OCI-LY1 (cell line): ENCODE measurements around the gene RBKS.
"Not testable (repeated sequence)": the region's sequence is repeated elsewhere in the genome, so short reads cannot be mapped to it uniquely, and the experiment has no call there.

ENCODE experiments used
- H2AFZ ChIP-seq: fragments of 200-600 bp; sonication (generic), shearing (Covaris generic); 2 replicates; pipeline ENCODE4 v1.6.0; 2014; ENCODE audit warnings: antibody characterized with exemption, mild to moderate bottlenecking, low read length
- H3F3A ChIP-seq: fragments of 200-600 bp; sonication (generic), shearing (Covaris generic); 2 replicates; pipeline ENCODE4 v1.6.0; 2014; ENCODE audit warnings: mild to moderate bottlenecking, antibody characterized with exemption, low read length, moderate library complexity; ENCODE audit not compliant: insufficient read depth
- H3K27ac ChIP-seq: fragments of 200-600 bp; sonication (generic); 2 replicates; pipeline ENCODE4 v1.5.1; 2014; ENCODE audit warnings: low read length, mixed run types, mild to moderate bottlenecking, low read depth; ENCODE audit not compliant: poor library complexity, severe bottlenecking
- H3K27me3 ChIP-seq: fragments of 200-600 bp; sonication (generic); 2 replicates; pipeline ENCODE4 v1.6.0; 2014; ENCODE audit warnings: antibody characterized with exemption, mild to moderate bottlenecking, low read length, moderate library complexity; ENCODE audit not compliant: insufficient read depth
- H3K36me3 ChIP-seq: fragments of 200-600 bp; sonication (generic); 2 replicates; pipeline ENCODE4 v1.6.1; 2014; ENCODE audit warnings: mild to moderate bottlenecking, antibody characterized with exemption, low read length, moderate library complexity, mixed read lengths; ENCODE audit not compliant: insufficient read depth
- H3K4me1 ChIP-seq: fragments of 200-600 bp; sonication (generic); 2 replicates; pipeline ENCODE4 v1.5.1; 2014; ENCODE audit warnings: mild to moderate bottlenecking, low read length, moderate library complexity; ENCODE audit not compliant: insufficient read depth, severe bottlenecking
- H3K4me2 ChIP-seq: fragments of 200-600 bp; sonication (generic), shearing (Covaris generic); 2 replicates; pipeline ENCODE4 v1.6.1; 2014; ENCODE audit warnings: low read length
- H3K4me3 ChIP-seq: fragments of 200-600 bp; sonication (generic); 2 replicates; pipeline ENCODE4 v1.5.1; 2014; ENCODE audit warnings: low read length, low read depth, mild to moderate bottlenecking, mixed read lengths; ENCODE audit not compliant: poor library complexity, severe bottlenecking
- H3K79me2 ChIP-seq: fragments of 200-600 bp; shearing (Covaris generic); 2 replicates; pipeline ENCODE4 v1.6.1; 2016; ENCODE audit warnings: mixed run types, low read length, mixed read lengths; ENCODE audit not compliant: insufficient read depth
- H3K9ac ChIP-seq: fragments of 200-600 bp; sonication (generic), shearing (Covaris generic); 2 replicates; pipeline ENCODE4 v1.6.1; 2014; ENCODE audit warnings: mild to moderate bottlenecking, low read length, mixed read lengths
- H3K9me2 ChIP-seq: fragments of 200-600 bp; sonication (generic), shearing (Covaris generic); 2 replicates; pipeline ENCODE4 v1.6.1; 2014; ENCODE audit warnings: low read depth, mild to moderate bottlenecking, low read length, mixed read lengths
- H3K9me3 ChIP-seq: fragments of 200-600 bp; shearing (Covaris generic); 2 replicates; pipeline ENCODE4 v1.6.1; 2014; ENCODE audit warnings: low read length, mixed read lengths
- H4K20me1 ChIP-seq: fragments of 200-600 bp; sonication (generic), shearing (Covaris generic); 2 replicates; pipeline ENCODE4 v1.6.0; 2016; ENCODE audit warnings: mild to moderate bottlenecking, low read length; ENCODE audit not compliant: insufficient read depth
- CTCF ChIP-seq: fragments of 200-600 bp; sonication (generic), shearing (Covaris generic); IDR thresholded peaks from 2 replicates; pipeline ENCODE4 v1.5.1; 2017; ENCODE audit warnings: mild to moderate bottlenecking, antibody characterized with exemption, low read length, moderate library complexity, mixed read lengths
- EZH2 ChIP-seq: fragments of 200-600 bp; sonication (generic), shearing (Covaris generic); IDR thresholded peaks from 2 replicates; pipeline ENCODE4 v1.8.0; 2017; ENCODE audit warnings: borderline replicate concordance, mixed run types, mild to moderate bottlenecking, antibody characterized with exemption, low read length, moderate library complexity, mixed read lengths

The RBKS gene

DNA sequence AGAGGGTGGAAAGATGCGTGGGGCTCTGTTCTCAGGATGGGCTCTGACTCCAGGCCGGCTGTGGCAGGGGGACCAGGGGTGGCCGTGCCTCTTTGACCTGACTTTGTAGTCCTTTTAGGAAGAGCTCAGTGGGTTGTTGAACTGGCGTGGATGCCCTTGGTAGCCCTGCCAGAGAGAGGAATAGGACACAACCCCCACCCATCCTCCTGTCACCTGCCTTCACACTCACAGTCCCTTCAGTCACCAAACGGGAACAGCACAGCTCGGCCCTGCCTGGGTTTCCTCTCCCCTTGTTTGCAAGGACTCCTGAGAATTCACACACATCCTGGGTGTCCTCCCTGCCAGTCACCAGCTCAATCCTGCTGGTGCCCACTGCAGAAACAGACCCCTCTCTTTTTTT is 138.8 kb downstream of the RBKS start:
- Histone ChIP-seq H3K79me2 (no peaks in the 10 kb centered on the region), H3K27me3 (peaks cover 6% of the 10 kb centered on the region; the same call in 1 of the 2 replicates), H3K36me3 (no peaks in the 10 kb centered on the region), H3K9me2 (no peaks in the 10 kb centered on the region), H4K20me1 (no peaks in the 10 kb centered on the region), H3K9me3 (no peaks in the 10 kb centered on the region), H3K27ac (no peak overlapping the region), H3K4me1 (peaks cover 10% of the 10 kb centered on the region), H3K4me3 (no peak overlapping the region), H3K4me2 (no peak overlapping the region), H2AFZ (no peak overlapping the region), H3K9ac (no peak overlapping the region), H3F3A (no peaks in the 10 kb centered on the region)
- TF ChIP-seq CTCF = no peak
- no peak for TF ChIP-seq EZH2

DNA sequence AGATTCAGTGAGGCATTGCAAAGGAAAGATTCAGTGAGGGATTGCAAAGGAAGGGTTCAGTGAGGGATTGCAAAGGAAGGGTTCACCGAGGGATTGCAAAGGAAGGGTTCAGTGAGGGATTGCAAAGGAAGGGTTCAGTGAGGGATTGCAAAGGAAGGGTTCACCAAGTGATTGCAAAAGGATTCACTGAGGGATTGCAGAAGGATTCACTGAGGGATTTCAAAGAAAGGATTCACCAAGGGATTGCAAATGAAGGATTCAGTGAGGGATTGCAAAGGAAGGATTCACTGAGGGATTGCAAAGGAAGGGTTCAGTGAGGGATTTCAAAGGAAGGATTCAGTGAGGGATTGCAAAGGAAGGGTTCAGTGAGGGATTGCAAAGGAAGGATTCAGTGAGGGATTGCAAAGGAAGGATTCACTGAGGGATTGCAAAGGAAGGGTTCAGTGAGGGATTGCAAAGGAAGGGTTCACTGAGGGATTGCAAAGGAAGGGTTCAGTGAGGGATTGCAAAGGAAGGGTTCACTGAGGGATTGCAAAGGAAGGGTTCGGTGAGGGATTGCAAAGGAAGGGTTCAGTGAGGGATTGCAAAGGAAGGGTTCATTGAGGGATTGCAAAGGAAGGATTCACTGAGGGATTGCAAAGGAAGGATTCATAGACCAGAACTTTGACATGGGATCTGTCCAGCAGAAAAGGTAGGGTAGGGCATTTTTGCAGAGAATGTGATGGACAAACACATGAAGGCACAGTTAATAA is 141.2 kb downstream of the RBKS start:
- not testable (repeated sequence) for H3K79me2 ChIP-seq, H3K27me3 ChIP-seq, H3K36me3 ChIP-seq, H3F3A ChIP-seq, H2AFZ ChIP-seq, H3K4me1 ChIP-seq, H3K9me3 ChIP-seq, H4K20me1 ChIP-seq, H3K9me2 ChIP-seq, H3K4me2 ChIP-seq, H3K4me3 ChIP-seq, H3K9ac ChIP-seq, H3K27ac ChIP-seq

GRCh38 chr2:27747827-27748352 is 142.3 kb downstream of the RBKS start:
- peaks cover 3% of the 10 kb centered on the region for H3K4me1 ChIP-seq
- H3F3A ChIP-seq = no peaks in the 10 kb centered on the region
- no peak overlapping the region for H2AFZ ChIP-seq
- H3K9me2 ChIP-seq = no peaks in the 10 kb centered on the region
- no peak overlapping the region for H3K27ac ChIP-seq
- no peak overlapping the region for H3K4me3 ChIP-seq
- H3K79me2 ChIP-seq = no peaks in the 10 kb centered on the region
- no peaks in the 10 kb centered on the region for H3K36me3 ChIP-seq
- peaks cover 6% of the 10 kb centered on the region; the same call in 1 of the 2 replicates for H3K27me3 ChIP-seq
- H4K20me1 ChIP-seq = no peaks in the 10 kb centered on the region
- no peak for TF ChIP-seq CTCF
- TF ChIP-seq EZH2 = no peak
- no peak overlapping the region for H3K9ac ChIP-seq
- no peak overlapping the region for H3K4me2 ChIP-seq
- H3K9me3 ChIP-seq = no peaks in the 10 kb centered on the region

GRCh38 chr2:27746325-27746724 is 143.9 kb downstream of the RBKS start:
- H3K36me3 ChIP-seq = no peaks in the 10 kb centered on the region
- H3K4me2 ChIP-seq = no peak overlapping the region
- H3K9me2 ChIP-seq = no peaks in the 10 kb centered on the region
- no peaks in the 10 kb centered on the region for H3K9me3 ChIP-seq
- H3K27me3 ChIP-seq = peaks cover 6% of the 10 kb centered on the region; the same call in 1 of the 2 replicates
- no peaks in the 10 kb centered on the region for H4K20me1 ChIP-seq
- no peak overlapping the region for H3K27ac ChIP-seq
- no peak overlapping the region for H3K4me3 ChIP-seq
- H3K9ac ChIP-seq = no peak overlapping the region
- TF ChIP-seq CTCF = no peak
- TF ChIP-seq EZH2 = no peak
- no peaks in the 10 kb centered on the region for H3K79me2 ChIP-seq
- no peak overlapping the region for H2AFZ ChIP-seq
- no peaks in the 10 kb centered on the region for H3F3A ChIP-seq
- H3K4me1 ChIP-seq = no peaks in the 10 kb centered on the region

DNA sequence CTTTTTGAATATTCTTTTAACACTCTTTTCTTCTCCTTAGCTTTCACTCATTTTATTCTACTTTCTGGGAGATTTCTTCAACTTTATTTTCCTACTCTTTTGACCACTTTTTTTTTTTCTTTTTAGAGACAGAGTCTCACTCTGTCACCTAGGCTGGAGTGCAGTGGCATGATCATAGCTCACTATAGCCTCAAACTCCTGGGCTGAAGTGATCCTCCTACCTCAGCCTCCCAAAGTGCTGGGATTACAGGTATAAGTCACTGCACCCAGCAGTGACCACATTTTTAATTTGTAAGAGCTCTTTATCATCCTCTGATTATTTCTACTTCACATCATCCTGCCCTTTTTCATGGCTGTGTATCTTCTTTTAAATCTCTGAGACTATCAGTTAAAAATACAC is 144.7 kb downstream of the RBKS start:
- H3K27ac ChIP-seq, H3K27me3 ChIP-seq, H3K4me1 ChIP-seq, H3K4me2 ChIP-seq, H2AFZ ChIP-seq, H3K4me3 ChIP-seq, H3K9me2 ChIP-seq, H3K79me2 ChIP-seq, H3K9me3 ChIP-seq, H3K36me3 ChIP-seq, H4K20me1 ChIP-seq, H3F3A ChIP-seq, H3K9ac ChIP-seq: not testable (repeated sequence)
